ENCODE data around the gene AGPAT4. TPM values are rescaled to one million over a fixed set of nuclear protein-coding genes. Genes with fewer than 3 reads are reported as not detected.

The AGPAT4 gene
- polyA plus RNA-seq, 12 donors, result 8.4 to 14.7 (median 10.7) TPM; not detected in 1

GRCh38 chr6:161169035-161169434 is 104.8 kb downstream of the AGPAT4 start:
- DNase-seq, result no peak

GRCh38 chr6:161168281-161168891 is 105.5 kb downstream of the AGPAT4 start:
- DNase-seq, result peak; percentile 37

DNA sequence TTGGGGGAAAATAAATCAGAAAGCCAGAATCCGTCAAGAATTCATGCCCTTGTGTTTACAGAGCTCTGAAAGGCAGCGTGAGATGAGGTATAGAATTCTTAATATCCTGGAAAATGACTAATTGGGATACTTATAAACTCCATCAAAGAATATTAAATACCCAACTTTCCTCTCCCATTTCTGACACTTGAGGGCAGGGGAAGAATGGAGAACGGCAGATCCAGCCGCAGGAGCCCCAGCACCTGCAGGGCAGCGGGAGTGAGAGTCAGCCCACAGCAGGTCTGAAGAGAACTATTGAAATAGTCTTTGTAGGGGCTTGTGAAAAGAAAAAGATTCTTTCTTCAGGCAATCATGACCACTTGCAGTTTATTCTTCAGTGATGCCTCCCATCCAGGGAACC is 107.2 kb downstream of the AGPAT4 start:
- no peak for DNase-seq

DNA sequence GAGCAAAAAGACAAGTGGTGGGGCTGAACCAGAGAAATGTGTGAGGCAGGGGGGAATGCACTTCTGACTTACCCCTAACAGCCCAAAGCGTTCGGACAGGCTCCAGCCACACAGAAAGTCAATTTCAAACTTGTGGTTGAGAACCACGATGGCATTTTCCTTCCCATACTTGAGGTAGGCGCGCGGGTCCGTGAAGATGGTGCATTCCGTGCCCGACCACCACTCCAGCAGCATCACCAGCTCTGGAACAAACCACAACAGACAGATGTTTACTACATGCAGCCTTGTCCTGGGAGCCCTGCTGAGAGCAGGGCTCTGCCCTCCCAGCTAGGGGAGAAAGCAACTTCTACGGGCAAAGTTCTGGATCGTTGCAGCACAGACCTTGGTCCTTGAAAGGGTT is 107.7 kb downstream of the AGPAT4 start:
- no peak for DNase-seq

- no peak for DNase-seq
Observed at GRCh38 chr6:161164182-161164625, 109.7 kb downstream of the AGPAT4 start.

- no peak for DNase-seq
Observed at GRCh38 chr6:161163466-161164181, 110.2 kb downstream of the AGPAT4 start.

GRCh38 chr6:161162722-161163121 is 111.1 kb downstream of the AGPAT4 start:
- no peak for DNase-seq

GRCh38 chr6:161161889-161162624 is 111.8 kb downstream of the AGPAT4 start:
- no peak for DNase-seq

- no peak for DNase-seq
Observed at GRCh38 chr6:161161121-161161520, 112.7 kb downstream of the AGPAT4 start.

GRCh38 chr6:161154796-161155335 is 119.0 kb downstream of the AGPAT4 start:
- DNase-seq, result no peak

- no peak for DNase-seq
Observed at GRCh38 chr6:161153725-161154124, 120.1 kb downstream of the AGPAT4 start.

GRCh38 chr6:161152907-161153662 is 120.8 kb downstream of the AGPAT4 start:
- DNase-seq, result no peak

- DNase-seq, result no peak
Observed at GRCh38 chr6:161152527-161152862, 121.4 kb downstream of the AGPAT4 start.

DNA sequence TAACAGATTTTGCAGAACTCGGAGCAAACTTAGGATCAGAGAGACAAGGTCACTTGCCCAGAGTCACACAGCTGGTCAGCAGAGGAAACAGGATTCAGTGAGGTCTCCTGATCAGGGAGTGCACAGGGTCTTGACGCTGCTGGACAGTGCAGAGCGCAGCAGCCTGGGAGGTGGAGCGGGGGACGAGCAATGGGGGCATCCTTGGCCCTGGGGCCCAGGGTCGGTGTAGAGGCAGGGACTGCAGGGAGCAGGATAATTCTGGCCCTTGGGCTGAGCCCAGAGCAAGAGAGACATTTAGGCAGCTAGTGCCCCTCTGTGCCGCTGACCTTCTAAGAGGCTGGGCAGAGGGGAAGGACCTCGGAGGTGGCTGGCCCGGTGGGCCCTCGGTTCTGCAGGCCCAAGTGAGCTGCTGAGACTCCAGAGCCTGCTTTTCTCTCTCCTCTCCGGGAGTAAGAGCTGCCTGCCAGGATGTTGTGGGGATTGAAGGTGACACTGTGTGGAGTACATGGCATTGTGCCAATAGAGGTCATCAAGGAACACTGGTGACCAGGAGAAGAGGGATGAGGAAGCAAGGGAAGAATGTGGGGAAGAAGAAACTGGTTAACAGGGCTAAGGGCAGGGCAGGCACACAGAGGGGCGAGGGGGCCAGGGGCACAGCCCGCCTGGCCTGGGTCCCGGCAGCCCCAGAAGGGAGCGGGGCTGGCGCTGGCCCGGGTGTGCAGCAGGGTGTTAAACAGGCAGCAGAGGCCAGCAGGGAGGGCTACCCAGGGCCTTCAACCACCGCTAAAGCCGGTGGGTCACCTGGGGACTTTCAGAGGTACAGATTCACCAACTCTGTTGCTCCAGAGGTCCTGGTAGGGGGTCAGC is 122.0 kb downstream of the AGPAT4 start:
- DNase-seq, result no peak

GRCh38 chr6:161151059-161151645 is 122.7 kb downstream of the AGPAT4 start:
- DNase-seq, result no peak

- no peak for DNase-seq
Observed at GRCh38 chr6:161150566-161150965, 123.3 kb downstream of the AGPAT4 start.

GRCh38 chr6:161150136-161150535 is 123.7 kb downstream of the AGPAT4 start:
- no peak for DNase-seq

- DNase-seq, result no peak
Observed at GRCh38 chr6:161143663-161144430, 130.0 kb downstream of the AGPAT4 start.

DNA sequence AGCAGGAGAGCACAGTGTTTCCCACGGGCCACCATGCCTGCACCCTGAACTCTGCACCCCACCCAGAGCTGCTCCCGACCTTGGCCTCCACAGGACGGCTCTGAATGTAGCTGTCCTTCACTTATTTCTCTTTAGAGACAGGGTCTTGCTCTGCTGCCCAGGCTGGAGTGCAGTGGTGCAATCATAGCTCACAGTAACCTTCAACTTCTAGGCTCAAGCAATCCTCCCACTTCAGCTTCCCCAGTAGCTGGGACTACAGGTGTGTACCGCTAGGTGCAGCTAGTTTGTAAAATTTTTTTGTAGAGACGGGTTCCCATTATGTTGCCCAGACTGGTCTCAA is 130.9 kb downstream of the AGPAT4 start:
- DNase-seq, result no peak

DNA sequence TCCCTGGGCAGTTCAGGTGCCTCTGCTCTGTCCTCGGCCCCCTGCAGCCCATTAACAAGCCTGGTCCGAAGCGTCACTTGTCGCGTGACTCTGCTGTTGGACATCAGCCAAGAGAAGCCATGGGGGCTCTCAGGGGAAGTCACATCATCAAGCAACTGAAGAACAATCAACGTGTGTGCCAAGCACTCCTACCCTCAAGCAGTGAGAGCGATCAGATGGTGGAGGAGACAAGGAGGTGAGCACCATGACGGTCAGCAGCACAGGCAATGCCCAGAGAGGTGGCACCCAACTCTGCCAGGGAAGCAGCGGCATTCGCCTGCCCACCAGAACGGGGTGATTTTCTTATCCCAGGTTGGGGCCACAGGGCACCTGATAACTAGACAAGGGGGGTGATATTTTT is 132.7 kb downstream of the AGPAT4 start:
- DNase-seq, result no peak
